Hepatocyte (in vitro differentiated cells): ENCODE results near the gene C15orf39. TPM values are rescaled to one million over a fixed set of nuclear protein-coding genes. Genes with fewer than 3 reads are reported as not detected.

Source experiments
- DNase-seq: peaks from one replicate; pipeline ENCODE4 v3.0.0-alpha.2; 2016; ENCODE audit warnings: low spot score
- H2AFZ ChIP-seq: fragments of 200-600 bp; sonication (generic); 2 replicates; pipeline ENCODE4 v1.6.0; 2016; ENCODE audit warnings: antibody characterized with exemption, mild to moderate bottlenecking
- H3K27ac ChIP-seq: fragments of 200-600 bp; sonication (generic); 2 replicates; pipeline ENCODE4 v1.5.1; 2016; ENCODE audit warnings: mild to moderate bottlenecking
- H3K27me3 ChIP-seq: fragments of 200-600 bp; sonication (generic); 2 replicates; pipeline ENCODE4 v1.6.1; 2016
- H3K36me3 ChIP-seq: fragments of 200-600 bp; sonication (generic); replicated peaks from 2 replicates; pipeline ENCODE4 v1.5.1; 2016; ENCODE audit warnings: low read depth; ENCODE audit not compliant: insufficient read depth
- H3K4me1 ChIP-seq: fragments of 200-600 bp; sonication (generic); 2 replicates; pipeline ENCODE4 v1.5.1; 2016; ENCODE audit warnings: mild to moderate bottlenecking, moderate library complexity; ENCODE audit not compliant: insufficient read depth
- H3K4me2 ChIP-seq: fragments of 200-600 bp; sonication (generic); 2 replicates; pipeline ENCODE4 v1.6.0; 2016
- H3K4me3 ChIP-seq: fragments of 200-600 bp; sonication (generic); 2 replicates; pipeline ENCODE4 v1.5.1; 2016; ENCODE audit warnings: mild to moderate bottlenecking
- H3K79me2 ChIP-seq: fragments of 200-600 bp; sonication (generic); 2 replicates; pipeline ENCODE4 v1.6.0; 2017; ENCODE audit warnings: mild to moderate bottlenecking
- H3K9me2 ChIP-seq: fragments of 200-600 bp; sonication (generic); replicated peaks from 2 replicates; pipeline ENCODE4 v1.6.0; 2017; ENCODE audit warnings: mild to moderate bottlenecking; ENCODE audit not compliant: insufficient read depth
- H3K9me3 ChIP-seq: fragments of 200-600 bp; sonication (generic); 2 replicates; pipeline ENCODE4 v1.5.1; 2016; ENCODE audit warnings: low read depth, mild to moderate bottlenecking
- H4K20me1 ChIP-seq: fragments of 200-600 bp; sonication (generic); 2 replicates; pipeline ENCODE4 v1.6.0; 2016; ENCODE audit warnings: mild to moderate bottlenecking; ENCODE audit not compliant: insufficient read depth, poor library complexity, severe bottlenecking
- CTCF ChIP-seq: fragments of 200-600 bp; sonication (generic); IDR thresholded peaks from 2 replicates; pipeline ENCODE4 v1.5.1; 2016; ENCODE audit warnings: antibody characterized with exemption, mild to moderate bottlenecking; ENCODE audit not compliant: poor library complexity
- EZH2 ChIP-seq: fragments of 200-600 bp; sonication (generic); IDR thresholded peaks from 2 replicates; pipeline ENCODE4 v1.6.1; 2016; ENCODE audit warnings: antibody characterized with exemption, mild to moderate bottlenecking, borderline replicate concordance
- EZH2phosphoT487 ChIP-seq: fragments of 200-600 bp; sonication (generic); IDR thresholded peaks from one replicate; pipeline ENCODE4 v1.6.1; 2018; ENCODE audit warnings: antibody characterized with exemption, mild to moderate bottlenecking, low read depth, moderate library complexity; ENCODE audit not compliant: unreplicated experiment, severe bottlenecking
- WGBS: methylation state at CpG from one replicate; pipeline ENCODE4 v1.1.6; 2016; ENCODE audit warnings: low lambda C conversion rate; ENCODE audit errors: missing lambda C conversion rate; 5-methylcytosine and 5-hydroxymethylcytosine counted together
- polyA plus RNA-seq: library from polyadenylated mRNA; unstranded; fragments of >200 nt; fragmentation: Nextera tagmentation; extraction: Ambion mirVana; gene quantifications from 2 replicates; pipeline ENCODE4 v1.2.1, GENCODE V29; 2016
- total RNA-seq: library from RNA; depleted of rRNA; stranded (reverse); fragments of >200 nt; gene quantifications from 2 replicates; pipeline ENCODE4 v1.2.3, GENCODE V29; 2014

C15orf39 gene
- total and polyA plus RNA-seq, 2 experiments from 2014 or later, result 15.3 to 18.3 TPM

DNA sequence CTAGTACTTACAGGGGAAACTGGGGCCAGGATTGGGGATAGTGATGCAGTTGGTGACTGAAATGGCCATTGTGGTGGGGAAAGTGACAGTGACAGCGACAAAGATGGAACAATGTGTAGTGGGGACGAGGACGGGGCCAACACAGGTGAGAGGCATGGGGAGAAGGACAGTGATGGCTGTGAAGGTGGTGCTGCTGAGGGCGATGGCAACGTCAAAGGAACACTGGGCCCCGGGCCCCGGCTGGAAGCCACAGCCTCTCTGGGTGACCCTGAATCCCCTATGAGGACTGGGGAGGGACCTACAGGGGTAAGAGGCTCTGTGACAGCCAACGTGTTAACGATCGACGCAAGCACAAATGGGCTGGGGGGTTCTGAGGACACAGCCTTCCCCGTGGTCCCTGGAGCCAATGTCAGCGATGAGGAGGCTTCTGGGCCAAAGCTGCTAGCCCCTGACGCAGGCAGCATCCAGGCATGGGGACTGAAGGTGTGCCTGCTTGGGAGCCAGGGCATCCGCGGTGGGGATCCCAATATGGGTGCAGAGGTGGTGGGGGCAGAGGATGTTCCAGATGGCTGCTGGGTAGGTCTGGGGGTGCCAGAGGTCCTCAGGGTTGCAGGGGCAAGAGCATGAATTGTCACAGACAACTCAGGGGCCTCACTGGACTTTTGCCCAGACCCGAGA, 31.3 kb downstream of the C15orf39 start:
- Histone ChIP-seq H3K27me3 (no peaks in the 10 kb centered on the region), H3K79me2 (no peaks in the 10 kb centered on the region), H2AFZ (no peak overlapping the region), H4K20me1 (no peaks in the 10 kb centered on the region), H3K4me3 (no peak overlapping the region), H3K9me2 (no peaks in the 10 kb centered on the region), H3K36me3 (no peaks in the 10 kb centered on the region), H3K9me3 (no peaks in the 10 kb centered on the region), H3K27ac (no peak overlapping the region), H3K4me2 (no peak overlapping the region), H3K4me1 (no peaks in the 10 kb centered on the region)
- TF ChIP-seq CTCF, result no peak
- TF ChIP-seq EZH2phosphoT487, result no peak
- no peak for TF ChIP-seq EZH2
- DNase-seq, result no peak
- WGBS, result 96% methylated on average over 17 of the region's 17 CpGs

GRCh38 chr15:75233504-75234190, 32.0 kb downstream of the C15orf39 start:
- 91% methylated on average over 14 of the region's 14 CpGs for WGBS
- H3K79me2 ChIP-seq, result no peaks in the 10 kb centered on the region

DNA sequence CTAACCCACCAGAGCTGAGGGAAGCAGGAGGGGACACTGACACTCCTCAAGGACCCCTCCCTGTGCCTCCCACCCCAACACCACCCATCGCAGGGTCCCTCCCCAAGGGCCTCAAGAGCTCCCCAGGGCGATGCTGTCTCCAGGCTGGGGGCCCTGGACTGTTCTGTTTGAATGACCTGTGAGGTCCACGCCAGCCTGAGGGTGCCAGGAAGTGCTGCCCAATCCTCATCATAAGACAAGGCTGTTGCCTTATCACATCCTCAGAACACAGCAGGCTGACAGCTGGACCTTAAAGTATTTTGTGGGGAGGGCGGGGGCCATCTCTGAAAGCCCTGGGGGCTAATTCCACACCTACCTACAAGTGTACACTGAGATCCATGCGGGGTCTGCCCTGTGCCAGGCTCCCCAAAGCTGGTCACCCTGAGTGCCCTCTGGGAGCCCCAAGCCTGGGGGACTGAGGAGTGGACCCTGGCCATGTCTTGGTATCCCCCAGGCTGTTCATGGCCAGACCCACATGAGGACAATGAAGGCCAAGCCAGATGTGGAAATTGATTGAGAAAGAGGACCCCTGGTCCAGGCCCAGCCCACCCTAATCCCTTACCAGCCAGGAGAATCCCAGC, 32.6 kb downstream of the C15orf39 start:
- Histone ChIP-seq H3K36me3 (no peaks in the 10 kb centered on the region), H3K9me3 (no peaks in the 10 kb centered on the region), H3K27me3 (no peaks in the 10 kb centered on the region), H3K9me2 (no peaks in the 10 kb centered on the region), H2AFZ (no peak overlapping the region), H3K4me1 (no peaks in the 10 kb centered on the region), H4K20me1 (no peaks in the 10 kb centered on the region), H3K79me2 (no peaks in the 10 kb centered on the region), H3K27ac (no peak overlapping the region), H3K4me3 (no peak overlapping the region), H3K4me2 (no peak overlapping the region)
- DNase-seq, result no peak
- WGBS, result 91% methylated on average over 5 of the region's 5 CpGs
- TF ChIP-seq EZH2phosphoT487 (no peak), CTCF (no peak), EZH2 (no peak)

More at GRCh38 chr15:75233504-75234190, 32.0 kb downstream of the C15orf39 start:
- DNase-seq, result no peak
- no peak for TF ChIP-seq EZH2
- TF ChIP-seq EZH2phosphoT487, result no peak
- no peak for TF ChIP-seq CTCF
- no peaks in the 10 kb centered on the region for H3K4me1 ChIP-seq
- no peaks in the 10 kb centered on the region for H3K36me3 ChIP-seq
- H2AFZ ChIP-seq, result no peak overlapping the region
- H3K9me2 ChIP-seq, result no peaks in the 10 kb centered on the region
- no peaks in the 10 kb centered on the region for H4K20me1 ChIP-seq
- no peaks in the 10 kb centered on the region for H3K9me3 ChIP-seq
- no peak overlapping the region for H3K27ac ChIP-seq
- no peak overlapping the region for H3K4me2 ChIP-seq
- no peak overlapping the region for H3K4me3 ChIP-seq
- H3K27me3 ChIP-seq, result no peaks in the 10 kb centered on the region
